K562 (cell line): ENCODE data around the gene CCDC88A. TPM values are rescaled to one million over a fixed set of nuclear protein-coding genes. Genes with fewer than 3 reads are reported as not detected.

Experiments
- ARNT ChIP-seq, 2 experiments: fragments of 450-650 bp; IDR thresholded peaks; 2 replicates each; pipeline ENCODE4 v1.6.1; 2016; ENCODE audit warnings: mild to moderate bottlenecking in 1 of 2
- BRD4 ChIP-seq: fragments of 200-600 bp; sonication (generic); IDR thresholded peaks from 2 replicates; pipeline ENCODE4 v1.6.1; 2017; ENCODE audit warnings: inconsistent platforms
- DNMT1 ChIP-seq: fragments of 450-650 bp; IDR thresholded peaks from 2 replicates; pipeline ENCODE4 v1.6.1; 2016; ENCODE audit warnings: antibody characterized with exemption, mild to moderate bottlenecking
- GTF2E2 ChIP-seq: fragments of 200-800 bp; sonication (Bioruptor generic); IDR thresholded peaks from 2 replicates; pipeline ENCODE4 v1.6.1; 2016; ENCODE audit warnings: missing genetic modification characterization, missing compliant biosample characterization
- ILK ChIP-seq: fragments of 450-650 bp; IDR thresholded peaks from 2 replicates; pipeline ENCODE4 v1.6.1; 2016; ENCODE audit warnings: missing genetic modification characterization, low read depth, mild to moderate bottlenecking, missing compliant biosample characterization, moderate library complexity, borderline replicate concordance
- KDM1A ChIP-seq, 2 experiments: fragments of 450-650 bp; IDR thresholded peaks; 2 replicates each; pipeline ENCODE4 v1.6.1; 2016; ENCODE audit warnings: mild to moderate bottlenecking in 2 of 2
- KDM2B ChIP-seq: fragments of 250-450 bp; sonication (Bioruptor Pico); IDR thresholded peaks from 2 replicates; pipeline ENCODE4 v1.8.0; 2021; ENCODE audit warnings: mild to moderate bottlenecking, moderate library complexity
- LCOR ChIP-seq: sonication (generic); formaldehyde crosslinking; IDR thresholded peaks from 2 replicates; pipeline ENCODE4 v1.8.0; 2022; ENCODE audit warnings: mild to moderate bottlenecking, missing genetic modification reagents
- NEUROD1 ChIP-seq: fragments of 150-350 bp; IDR thresholded peaks from 2 replicates; pipeline ENCODE4 v1.6.1; 2014; ENCODE audit warnings: borderline replicate concordance, low read length, low read depth; ENCODE audit not compliant: partially characterized antibody
- NR2C2 ChIP-seq, 2 experiments: fragments of 200-800 bp in 1 of 2; sonication (Bioruptor generic) in 1 of 2; sonication (generic) in 1 of 2; formaldehyde crosslinking in 1 of 2; IDR thresholded peaks; 2 replicates each; pipeline versions ENCODE4 v1.6.1 to v1.8.0; 2016 to 2022; ENCODE audit warnings: mild to moderate bottlenecking in 1 of 2, missing compliant biosample characterization in 1 of 2, missing genetic modification characterization in 1 of 2, missing genetic modification reagents in 1 of 2
- SAFB ChIP-seq: fragments of 200-400 bp; formaldehyde crosslinking; IDR thresholded peaks from 2 replicates; pipeline ENCODE4 v1.6.1; 2017; ENCODE audit warnings: low read depth, low read length, borderline replicate concordance
- SMAD1 ChIP-seq: fragments of 150-350 bp; IDR thresholded peaks from 2 replicates; pipeline ENCODE4 v1.6.1; 2014; ENCODE audit warnings: low read length, low read depth; ENCODE audit not compliant: partially characterized antibody
- SUPT5H ChIP-seq: fragments of 450-650 bp; IDR thresholded peaks from 2 replicates; pipeline ENCODE4 v1.6.1; 2016
- TOE1 ChIP-seq, 2 experiments: fragments of 450-650 bp in 1 of 2; sonication (generic) in 1 of 2; formaldehyde crosslinking in 1 of 2; IDR thresholded peaks; 2 replicates each; pipeline versions ENCODE4 v1.7.1 to v1.8.0; 2016 to 2022; ENCODE audit warnings: borderline replicate concordance in 2 of 2, mild to moderate bottlenecking in 2 of 2, antibody characterized with exemption in 1 of 2, inconsistent platforms in 1 of 2, low read depth in 1 of 2, missing genetic modification reagents in 1 of 2, moderate library complexity in 1 of 2
- U2AF1 ChIP-seq: fragments of 200-400 bp; formaldehyde crosslinking; optimal IDR thresholded peaks from 2 replicates; pipeline ENCODE3; 2017; ENCODE audit warnings: mild to moderate bottlenecking, low read depth, low read length, moderate library complexity
- ZFP30 ChIP-seq: fragments of 250-450 bp; sonication (Bioruptor Pico); IDR thresholded peaks from 2 replicates; pipeline ENCODE4 v1.8.0; 2022; ENCODE audit warnings: moderate library complexity, mild to moderate bottlenecking, inconsistent platforms, borderline replicate concordance
- ZNF184 ChIP-seq: sonication (generic); formaldehyde crosslinking; IDR thresholded peaks from 2 replicates; pipeline ENCODE4 v1.5.0; 2020; ENCODE audit warnings: missing genetic modification reagents
- ZNF316 ChIP-seq: fragments of 450-650 bp; IDR thresholded peaks from 2 replicates; pipeline ENCODE4 v1.6.1; 2016
- ZNF695 ChIP-seq: fragments of 450-650 bp; formaldehyde crosslinking; IDR thresholded peaks from 2 replicates; pipeline ENCODE4 v1.4.0; 2020; ENCODE audit warnings: mild to moderate bottlenecking, moderate library complexity
- polyA plus RNA-seq, 8 experiments: library from polyadenylated mRNA; depleted of rRNA in 4 of 8; stranded (reverse) in 5 of 8; unstranded in 3 of 8; fragments of >200 nt; fragmentation: Nextera tagmentation in 2 of 8; fragmentation: Illumina TruSeq in 1 of 8; extraction: Ambion mirVana in 2 of 8; extraction: Trizol in 1 of 8; gene quantifications; 2 replicates each; pipeline versions ENCODE4 v1.2.1 to v1.2.3, GENCODE V29; 2011 to 2014; ENCODE audit warnings: inconsistent platforms in 1 of 8, missing spikeins in 1 of 8
- total RNA-seq, 7 experiments: library from RNA; depleted of rRNA in 6 of 7; stranded (reverse); fragments of >200 nt in 6 of 7; fragmentation: Illumina TruSeq in 2 of 7; extraction: Trizol in 2 of 7; gene quantifications; 2 replicates each; pipeline versions ENCODE4 v1.2.1 to v1.2.3, GENCODE V29; 2011 to 2021; ENCODE audit warnings: low replicate concordance in 1 of 7
- TF ChIP-seq, protein P1 (sequence below): fragments of 200-800 bp; sonication (Bioruptor generic); IDR thresholded peaks from 2 replicates; pipeline ENCODE4 v1.6.1; 2016; ENCODE audit warnings: missing genetic modification characterization, missing compliant biosample characterization
- TF ChIP-seq, protein P2 (sequence below): fragments of 150-350 bp; IDR thresholded peaks from 2 replicates; pipeline ENCODE4 v1.6.1; 2014; ENCODE audit warnings: low read depth, mild to moderate bottlenecking, low read length, borderline replicate concordance

CCDC88A gene
- total and polyA plus RNA-seq, 9 of the 15 experiments (the other 6 are each of a cell fraction or from before 2014, with no cell fraction given), result 29.3 to 102 (median 55.6) TPM

DNA sequence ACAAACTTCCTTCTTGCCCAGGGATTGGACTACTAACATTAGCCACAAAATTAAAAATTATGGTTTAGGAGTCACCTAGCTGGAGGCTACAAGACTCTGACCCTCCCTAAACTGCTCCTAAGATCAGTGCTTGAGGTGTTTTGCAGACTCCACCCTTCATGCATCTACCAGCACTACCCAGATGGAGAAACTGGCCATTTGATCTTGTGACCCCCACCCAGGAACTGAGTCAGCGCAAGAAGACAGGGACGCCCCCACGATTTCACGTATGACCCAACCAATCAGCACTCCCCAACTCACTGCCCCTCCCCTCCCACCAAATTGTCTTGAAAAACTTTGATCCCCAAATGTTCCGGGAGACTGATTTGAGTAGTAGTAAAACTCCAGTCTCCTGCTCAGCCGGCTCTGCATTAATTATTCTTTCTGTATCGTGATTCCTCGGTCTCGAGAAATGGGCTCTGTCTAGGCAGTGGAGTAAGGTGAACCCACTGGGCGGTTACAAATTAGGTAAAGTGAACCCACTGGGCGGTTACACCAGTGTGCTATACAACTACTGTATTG lies 40.1 kb upstream of the CCDC88A start (continued):
- TF ChIP-seq BRD4, result peak; percentile 12; the same call in 1 of the 2 replicates
- TF ChIP-seq TOE1 (IDR thresholded peaks at IDR 0.05; ENCODE audit: borderline replicate concordance), result peak; percentile 26; the same call in 1 of the 2 replicates
- TF ChIP-seq TOE1 (CRISPR knock-in tag; IDR thresholded peaks at IDR 0.05; ENCODE audit: borderline replicate concordance, low read depth), result no peak
- TF ChIP-seq ARNT (IDR thresholded peaks at IDR 0.05), result no peak
- no peak for TF ChIP-seq SAFB
- no peak for TF ChIP-seq NR2C2 (CRISPR knock-in tag; IDR thresholded peaks at IDR 0.05)
- peak; percentile 42; the same call in 1 of the 2 replicates for TF ChIP-seq NR2C2 (tag; IDR thresholded peaks at IDR 0.05)
- no peak for TF ChIP-seq ZNF184 (CRISPR knock-in tag)
- peak; percentile 56; the same call in 1 of the 2 replicates for TF ChIP-seq ZNF316
- no peak for TF ChIP-seq KDM2B
- no peak for TF ChIP-seq ZFP30 (CRISPR knock-in tag)
- no peak for TF ChIP-seq DNMT1
- TF ChIP-seq LCOR (CRISPR knock-in tag), result no peak
- no peak for TF ChIP-seq KDM1A (IDR thresholded peaks at IDR 0.05)
- TF ChIP-seq, protein P1, sequence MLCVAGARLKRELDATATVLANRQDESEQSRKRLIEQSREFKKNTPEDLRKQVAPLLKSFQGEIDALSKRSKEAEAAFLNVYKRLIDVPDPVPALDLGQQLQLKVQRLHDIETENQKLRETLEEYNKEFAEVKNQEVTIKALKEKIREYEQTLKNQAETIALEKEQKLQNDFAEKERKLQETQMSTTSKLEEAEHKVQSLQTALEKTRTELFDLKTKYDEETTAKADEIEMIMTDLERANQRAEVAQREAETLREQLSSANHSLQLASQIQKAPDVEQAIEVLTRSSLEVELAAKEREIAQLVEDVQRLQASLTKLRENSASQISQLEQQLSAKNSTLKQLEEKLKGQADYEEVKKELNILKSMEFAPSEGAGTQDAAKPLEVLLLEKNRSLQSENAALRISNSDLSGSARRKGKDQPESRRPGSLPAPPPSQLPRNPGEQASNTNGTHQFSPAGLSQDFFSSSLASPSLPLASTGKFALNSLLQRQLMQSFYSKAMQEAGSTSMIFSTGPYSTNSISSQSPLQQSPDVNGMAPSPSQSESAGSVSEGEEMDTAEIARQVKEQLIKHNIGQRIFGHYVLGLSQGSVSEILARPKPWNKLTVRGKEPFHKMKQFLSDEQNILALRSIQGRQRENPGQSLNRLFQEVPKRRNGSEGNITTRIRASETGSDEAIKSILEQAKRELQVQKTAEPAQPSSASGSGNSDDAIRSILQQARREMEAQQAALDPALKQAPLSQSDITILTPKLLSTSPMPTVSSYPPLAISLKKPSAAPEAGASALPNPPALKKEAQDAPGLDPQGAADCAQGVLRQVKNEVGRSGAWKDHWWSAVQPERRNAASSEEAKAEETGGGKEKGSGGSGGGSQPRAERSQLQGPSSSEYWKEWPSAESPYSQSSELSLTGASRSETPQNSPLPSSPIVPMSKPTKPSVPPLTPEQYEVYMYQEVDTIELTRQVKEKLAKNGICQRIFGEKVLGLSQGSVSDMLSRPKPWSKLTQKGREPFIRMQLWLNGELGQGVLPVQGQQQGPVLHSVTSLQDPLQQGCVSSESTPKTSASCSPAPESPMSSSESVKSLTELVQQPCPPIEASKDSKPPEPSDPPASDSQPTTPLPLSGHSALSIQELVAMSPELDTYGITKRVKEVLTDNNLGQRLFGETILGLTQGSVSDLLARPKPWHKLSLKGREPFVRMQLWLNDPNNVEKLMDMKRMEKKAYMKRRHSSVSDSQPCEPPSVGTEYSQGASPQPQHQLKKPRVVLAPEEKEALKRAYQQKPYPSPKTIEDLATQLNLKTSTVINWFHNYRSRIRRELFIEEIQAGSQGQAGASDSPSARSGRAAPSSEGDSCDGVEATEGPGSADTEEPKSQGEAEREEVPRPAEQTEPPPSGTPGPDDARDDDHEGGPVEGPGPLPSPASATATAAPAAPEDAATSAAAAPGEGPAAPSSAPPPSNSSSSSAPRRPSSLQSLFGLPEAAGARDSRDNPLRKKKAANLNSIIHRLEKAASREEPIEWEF, result no peak
- TF ChIP-seq ZNF695 (CRISPR knock-in tag), result no peak
- TF ChIP-seq ILK (tag), result no peak
- TF ChIP-seq SUPT5H, result peak; percentile 55; the same call in 1 of the 2 replicates
- TF ChIP-seq SMAD1, result peak; percentile 28
- peak; percentile 12 for TF ChIP-seq NEUROD1
- no peak for TF ChIP-seq GTF2E2 (tag)
- TF ChIP-seq U2AF1, result no peak
- TF ChIP-seq, protein P2, sequence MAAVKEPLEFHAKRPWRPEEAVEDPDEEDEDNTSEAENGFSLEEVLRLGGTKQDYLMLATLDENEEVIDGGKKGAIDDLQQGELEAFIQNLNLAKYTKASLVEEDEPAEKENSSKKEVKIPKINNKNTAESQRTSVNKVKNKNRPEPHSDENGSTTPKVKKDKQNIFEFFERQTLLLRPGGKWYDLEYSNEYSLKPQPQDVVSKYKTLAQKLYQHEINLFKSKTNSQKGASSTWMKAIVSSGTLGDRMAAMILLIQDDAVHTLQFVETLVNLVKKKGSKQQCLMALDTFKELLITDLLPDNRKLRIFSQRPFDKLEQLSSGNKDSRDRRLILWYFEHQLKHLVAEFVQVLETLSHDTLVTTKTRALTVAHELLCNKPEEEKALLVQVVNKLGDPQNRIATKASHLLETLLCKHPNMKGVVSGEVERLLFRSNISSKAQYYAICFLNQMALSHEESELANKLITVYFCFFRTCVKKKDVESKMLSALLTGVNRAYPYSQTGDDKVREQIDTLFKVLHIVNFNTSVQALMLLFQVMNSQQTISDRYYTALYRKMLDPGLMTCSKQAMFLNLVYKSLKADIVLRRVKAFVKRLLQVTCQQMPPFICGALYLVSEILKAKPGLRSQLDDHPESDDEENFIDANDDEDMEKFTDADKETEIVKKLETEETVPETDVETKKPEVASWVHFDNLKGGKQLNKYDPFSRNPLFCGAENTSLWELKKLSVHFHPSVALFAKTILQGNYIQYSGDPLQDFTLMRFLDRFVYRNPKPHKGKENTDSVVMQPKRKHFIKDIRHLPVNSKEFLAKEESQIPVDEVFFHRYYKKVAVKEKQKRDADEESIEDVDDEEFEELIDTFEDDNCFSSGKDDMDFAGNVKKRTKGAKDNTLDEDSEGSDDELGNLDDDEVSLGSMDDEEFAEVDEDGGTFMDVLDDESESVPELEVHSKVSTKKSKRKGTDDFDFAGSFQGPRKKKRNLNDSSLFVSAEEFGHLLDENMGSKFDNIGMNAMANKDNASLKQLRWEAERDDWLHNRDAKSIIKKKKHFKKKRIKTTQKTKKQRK, result no peak
